Central memory CD8-positive, alpha-beta T cell (primary cell): ENCODE measurements around the gene PSG2.
"Not testable (repeated sequence)": the region's sequence is repeated elsewhere in the genome, so short reads cannot be mapped to it uniquely, and the experiment has no call there.

Experiments used
- ATAC-seq: fragments of 150-1000 bp; cut with Tn5 transposase; replicated peaks from 2 replicates; pipeline ENCODE4 v1.10.0; 2022; ENCODE audit warnings: mild to moderate bottlenecking, moderate FRiP score, moderate number of reproducible peaks; ENCODE audit not compliant: poor library complexity, severe bottlenecking; ENCODE audit errors: extremely low read depth
- DNase-seq, 2 donors: peaks; one replicate each; pipeline ENCODE4 v3.0.0; 2021; ENCODE audit warnings: low spot score in 2 of 2
- H3K27ac Mint-ChIP-seq: one replicate; pipeline ENCODE4 v1.8.0; 2022; ENCODE audit warnings: low read depth, mild to moderate bottlenecking, moderate library complexity, mixed read lengths
- H3K27me3 Mint-ChIP-seq: one replicate; pipeline ENCODE4 v1.8.0; 2022; ENCODE audit warnings: mixed read lengths
- H3K36me3 Mint-ChIP-seq: one replicate; pipeline ENCODE4 v1.8.0; 2022; ENCODE audit warnings: mild to moderate bottlenecking, moderate library complexity, mixed read lengths; ENCODE audit not compliant: insufficient read depth
- H3K4me1 Mint-ChIP-seq: one replicate; pipeline ENCODE4 v1.8.0; 2022; ENCODE audit warnings: mixed read lengths
- H3K4me3 Mint-ChIP-seq: one replicate; pipeline ENCODE4 v1.8.0; 2022; ENCODE audit warnings: mild to moderate bottlenecking, moderate library complexity, mixed read lengths
- H3K9me3 Mint-ChIP-seq: one replicate; pipeline ENCODE4 v1.8.0; 2022; ENCODE audit warnings: mixed read lengths

Gene PSG2

DNA sequence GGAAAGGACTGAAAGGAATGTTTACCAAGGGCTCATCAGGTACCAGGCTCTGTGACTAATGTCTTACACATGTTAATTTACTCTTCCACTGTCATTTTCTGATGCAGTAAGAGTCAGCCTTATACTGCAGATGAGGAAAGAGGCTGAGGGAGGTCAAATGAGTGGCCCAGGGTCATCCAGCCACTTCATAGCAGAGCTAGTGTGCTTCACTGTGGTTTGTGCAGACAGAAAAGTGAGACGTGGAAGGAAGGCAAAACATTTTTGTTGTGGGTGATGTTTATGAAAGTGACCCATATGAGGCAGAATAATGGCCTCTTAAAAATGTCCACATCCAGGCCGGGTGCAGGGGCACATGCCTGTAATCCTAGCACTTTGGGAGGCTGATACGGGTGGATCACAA, 22.2 kb downstream of the PSG2 start:
- not testable (repeated sequence) for H3K27ac Mint-ChIP-seq, DNase-seq, H3K36me3 Mint-ChIP-seq, ATAC-seq, H3K4me1 Mint-ChIP-seq, H3K4me3 Mint-ChIP-seq
- Mint-ChIP-seq H3K9me3 (peaks cover 13% of the 10 kb centered on the region), H3K27me3 (peaks cover 53% of the 10 kb centered on the region)

DNA sequence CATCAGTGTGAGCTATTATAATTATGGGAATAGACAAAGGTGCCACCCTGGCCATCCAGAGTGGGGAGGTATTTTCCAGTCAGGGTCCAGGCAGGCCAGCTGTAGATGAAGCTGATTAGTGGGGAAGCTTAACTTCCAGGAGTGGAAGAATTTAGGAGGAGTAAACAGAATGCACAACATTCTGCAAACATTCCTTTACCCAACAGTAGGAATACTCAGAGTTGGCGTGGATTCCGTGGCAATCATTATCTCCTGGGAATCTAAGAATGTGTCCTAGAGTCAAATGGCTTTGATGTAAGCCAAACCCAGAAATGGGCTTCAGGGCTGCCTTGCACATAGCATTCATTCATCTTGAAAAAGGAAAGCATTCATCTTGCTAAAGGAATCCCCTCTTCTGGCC, 23.0 kb downstream of the PSG2 start:
- not testable (repeated sequence) for ATAC-seq, H3K4me3 Mint-ChIP-seq, H3K4me1 Mint-ChIP-seq, H3K36me3 Mint-ChIP-seq, DNase-seq, H3K27ac Mint-ChIP-seq
- Mint-ChIP-seq H3K27me3 (peaks cover 53% of the 10 kb centered on the region), H3K9me3 (peaks cover 17% of the 10 kb centered on the region)

DNA sequence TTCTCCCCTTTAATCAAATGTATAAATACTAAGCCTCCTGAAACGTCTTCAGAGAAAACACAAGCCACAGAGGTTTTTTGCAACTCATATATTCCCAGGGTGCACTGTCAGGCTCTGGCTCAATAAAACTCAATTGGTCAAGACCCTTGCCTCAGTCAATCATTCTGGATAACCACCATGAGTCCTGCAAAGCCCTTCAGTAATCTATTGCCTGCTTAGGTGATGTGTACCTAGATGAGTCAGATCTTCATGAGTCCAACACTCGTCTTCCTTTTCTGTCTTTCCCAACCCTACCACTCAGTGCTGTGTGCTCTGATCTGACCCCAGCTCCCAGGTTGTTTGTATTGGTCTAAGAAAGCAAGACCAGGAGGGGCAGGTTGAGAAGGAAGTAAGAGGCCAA, 24.1 kb downstream of the PSG2 start:
- ATAC-seq, H3K4me1 Mint-ChIP-seq, DNase-seq: not testable (repeated sequence)

DNA sequence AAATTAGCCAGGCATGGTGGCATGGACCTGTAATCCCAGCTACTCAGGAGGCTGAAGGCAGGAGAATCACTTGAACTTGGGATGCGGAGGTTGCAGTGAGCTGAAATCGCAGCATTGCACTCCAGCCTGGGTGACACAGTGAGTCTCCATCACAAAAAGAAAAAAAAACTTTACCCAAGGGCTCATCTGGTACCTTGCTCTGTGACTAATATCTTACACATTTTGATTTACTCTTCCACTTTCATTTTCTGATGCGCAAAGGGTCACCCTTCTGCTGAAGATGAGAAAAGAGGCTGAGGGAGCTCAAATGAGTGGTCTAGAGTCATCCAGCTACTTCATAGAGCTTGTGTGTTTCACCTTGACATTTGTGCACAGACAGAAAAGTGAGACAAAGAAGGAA, 34.5 kb downstream of the PSG2 start:
- not testable (repeated sequence) for H3K9me3 Mint-ChIP-seq, H3K27ac Mint-ChIP-seq, DNase-seq, H3K4me3 Mint-ChIP-seq, H3K4me1 Mint-ChIP-seq, H3K36me3 Mint-ChIP-seq, ATAC-seq
- peaks cover 23% of the 10 kb centered on the region for H3K27me3 Mint-ChIP-seq

More for the DNA sequence above, 24.1 kb downstream of the PSG2 start:
- H3K4me3 Mint-ChIP-seq, H3K27ac Mint-ChIP-seq, H3K36me3 Mint-ChIP-seq: not testable (repeated sequence)
- Mint-ChIP-seq H3K9me3 (peaks cover 23% of the 10 kb centered on the region), H3K27me3 (peaks cover 53% of the 10 kb centered on the region)

DNA sequence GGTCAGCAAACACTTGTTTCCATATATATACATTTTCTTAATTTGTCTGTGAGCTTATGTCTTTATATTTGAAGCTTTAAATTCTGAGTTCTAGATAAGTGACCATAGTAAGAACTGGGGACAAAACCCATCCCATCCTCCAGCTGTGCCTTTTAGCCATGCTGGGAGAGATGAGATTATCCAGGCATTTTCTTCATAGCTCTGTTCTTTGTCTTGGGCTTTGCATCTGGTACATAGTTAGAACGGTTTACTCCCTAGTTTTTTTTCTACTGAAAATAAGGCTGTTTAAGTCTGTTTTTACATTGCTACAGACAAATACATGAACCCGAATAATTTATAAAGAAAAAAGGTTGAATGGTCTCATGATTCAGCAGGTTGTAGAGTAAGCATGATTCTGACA, 35.9 kb downstream of the PSG2 start:
- ATAC-seq, H3K27ac Mint-ChIP-seq, H3K4me1 Mint-ChIP-seq, DNase-seq, H3K9me3 Mint-ChIP-seq, H3K36me3 Mint-ChIP-seq, H3K4me3 Mint-ChIP-seq: not testable (repeated sequence)
- H3K27me3 Mint-ChIP-seq: peaks cover 36% of the 10 kb centered on the region

DNA sequence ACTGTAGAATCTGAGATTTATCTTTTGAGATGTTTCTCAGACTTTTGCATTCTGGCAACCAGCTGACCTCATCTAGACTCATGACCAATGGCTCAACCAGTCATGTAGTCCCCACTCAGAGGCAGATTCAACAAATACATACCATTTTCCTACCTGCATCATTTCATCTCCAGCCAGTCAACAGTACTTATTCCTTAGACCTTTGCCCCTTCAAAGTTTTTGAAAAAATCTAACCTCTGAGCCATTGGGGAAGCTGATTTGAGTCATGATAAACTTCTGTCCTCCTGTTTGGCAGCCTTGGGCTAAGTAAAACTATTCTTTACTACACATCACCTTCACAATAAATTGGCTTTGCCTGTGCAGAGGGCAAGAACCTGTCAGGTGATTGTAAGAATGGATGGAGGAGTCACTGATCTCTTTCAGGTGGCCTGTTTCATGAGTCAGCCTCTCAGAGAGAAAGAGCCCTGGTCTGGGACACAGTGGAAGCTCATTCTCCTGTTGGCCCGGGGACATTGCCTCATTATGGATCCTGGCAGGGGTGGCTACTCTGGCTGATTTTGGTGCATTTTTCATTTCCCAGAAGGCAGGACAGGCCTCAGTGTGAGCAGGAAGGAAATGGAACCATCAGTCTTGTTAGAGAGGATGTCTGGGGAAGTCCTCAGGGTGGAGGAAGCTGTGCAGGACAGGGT, 38.9 kb downstream of the PSG2 start:
- DNase-seq, H3K9me3 Mint-ChIP-seq, H3K4me3 Mint-ChIP-seq, H3K4me1 Mint-ChIP-seq, H3K36me3 Mint-ChIP-seq, H3K27ac Mint-ChIP-seq, ATAC-seq: not testable (repeated sequence)
- peaks cover 32% of the 10 kb centered on the region for H3K27me3 Mint-ChIP-seq

DNA sequence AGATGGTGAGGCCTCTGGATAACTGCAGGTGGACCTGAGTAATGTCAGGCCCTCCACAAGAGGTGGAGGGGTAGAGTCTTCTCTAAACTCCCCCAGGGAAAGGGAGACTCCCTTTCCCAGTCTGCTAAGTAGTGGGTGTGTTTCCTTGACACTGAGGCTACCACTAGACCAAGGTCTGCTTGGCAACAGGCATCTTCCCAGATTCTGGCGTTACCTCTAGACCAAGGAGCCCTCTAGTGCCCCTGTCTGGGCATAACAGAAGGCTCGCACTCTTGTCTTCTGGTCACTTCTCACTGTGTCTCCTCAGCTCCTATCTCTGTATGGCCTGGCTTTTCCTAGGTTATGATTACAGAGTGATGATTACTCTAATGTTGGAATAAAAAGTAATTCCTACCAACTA, 50.9 kb downstream of the PSG2 start:
- not testable (repeated sequence) for H3K4me3 Mint-ChIP-seq, H3K4me1 Mint-ChIP-seq, DNase-seq, H3K9me3 Mint-ChIP-seq, H3K27ac Mint-ChIP-seq, H3K36me3 Mint-ChIP-seq, ATAC-seq
- H3K27me3 Mint-ChIP-seq: peaks cover 82% of the 10 kb centered on the region

DNA sequence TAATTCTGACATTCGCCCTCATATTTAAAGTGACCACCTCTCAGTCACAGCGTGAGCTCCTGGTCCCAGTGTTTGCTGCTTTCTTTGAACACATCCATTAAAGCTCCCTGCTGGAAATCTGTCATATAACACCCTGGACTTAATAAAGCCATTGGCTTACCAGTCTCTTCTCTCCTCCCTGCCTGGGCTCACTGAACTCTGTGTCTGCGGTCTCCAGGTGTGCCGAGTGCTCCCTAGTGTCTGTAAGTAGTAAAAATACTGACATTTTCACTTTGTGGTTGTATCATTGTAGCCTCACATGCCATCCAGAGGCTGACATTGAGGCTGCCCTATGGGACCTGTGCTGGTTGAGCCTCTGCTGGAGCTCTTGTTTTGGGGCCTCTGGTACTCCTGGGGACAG, 53.6 kb downstream of the PSG2 start:
- DNase-seq: no peak
- no peak for ATAC-seq
- Mint-ChIP-seq H3K4me3 (no peak overlapping the region), H3K27me3 (peaks cover 66% of the 10 kb centered on the region), H3K36me3 (no peaks in the 10 kb centered on the region), H3K4me1 (no peaks in the 10 kb centered on the region), H3K9me3 (no peaks in the 10 kb centered on the region), H3K27ac (no peak overlapping the region)

DNA sequence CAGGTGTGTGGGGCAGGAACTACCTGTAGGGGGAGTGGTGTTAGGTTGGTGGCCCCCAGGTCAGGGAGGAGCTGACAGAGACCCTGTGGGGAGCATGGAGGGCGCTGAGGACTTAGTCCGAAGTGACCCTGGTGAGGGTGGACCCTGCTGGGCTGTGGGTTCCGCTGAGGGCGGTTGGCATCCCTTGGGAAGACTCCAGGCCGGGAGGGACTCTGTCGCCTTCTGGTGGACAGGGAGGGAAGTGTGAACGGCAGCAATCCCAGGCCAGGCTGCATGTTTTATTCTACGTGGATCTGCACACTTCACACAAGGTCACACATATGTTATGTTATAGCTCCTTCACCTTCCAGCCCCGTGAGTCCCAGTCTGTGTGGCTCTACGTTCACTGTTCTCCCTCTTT, 54.5 kb downstream of the PSG2 start:
- H3K27ac Mint-ChIP-seq, H3K36me3 Mint-ChIP-seq, H3K4me3 Mint-ChIP-seq, H3K9me3 Mint-ChIP-seq, H3K4me1 Mint-ChIP-seq, ATAC-seq, DNase-seq: not testable (repeated sequence)
- H3K27me3 Mint-ChIP-seq: peaks cover 64% of the 10 kb centered on the region

DNA sequence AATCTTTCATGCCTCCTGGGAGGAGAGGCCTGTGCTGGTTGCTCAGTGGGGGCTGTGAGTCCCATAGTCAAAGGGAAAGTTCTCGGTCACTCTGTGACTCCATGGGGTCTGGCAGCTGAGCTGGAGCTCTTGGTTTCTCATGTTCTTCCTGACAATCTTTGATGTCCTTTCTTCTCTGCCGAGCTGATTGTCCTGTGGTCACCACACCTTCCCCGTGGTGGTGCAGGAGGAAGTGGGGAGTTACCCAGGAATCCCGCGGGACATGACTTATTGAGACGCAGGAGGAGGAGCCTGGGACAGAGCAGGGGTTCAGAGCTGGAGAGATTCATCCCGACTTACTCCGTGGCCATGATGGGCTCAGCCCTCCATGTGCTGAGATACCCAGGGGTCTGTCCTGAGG, 55.4 kb downstream of the PSG2 start:
- not testable (repeated sequence) for H3K9me3 Mint-ChIP-seq, ATAC-seq, DNase-seq, H3K36me3 Mint-ChIP-seq, H3K4me3 Mint-ChIP-seq, H3K27ac Mint-ChIP-seq, H3K4me1 Mint-ChIP-seq
- H3K27me3 Mint-ChIP-seq: peaks cover 55% of the 10 kb centered on the region

DNA sequence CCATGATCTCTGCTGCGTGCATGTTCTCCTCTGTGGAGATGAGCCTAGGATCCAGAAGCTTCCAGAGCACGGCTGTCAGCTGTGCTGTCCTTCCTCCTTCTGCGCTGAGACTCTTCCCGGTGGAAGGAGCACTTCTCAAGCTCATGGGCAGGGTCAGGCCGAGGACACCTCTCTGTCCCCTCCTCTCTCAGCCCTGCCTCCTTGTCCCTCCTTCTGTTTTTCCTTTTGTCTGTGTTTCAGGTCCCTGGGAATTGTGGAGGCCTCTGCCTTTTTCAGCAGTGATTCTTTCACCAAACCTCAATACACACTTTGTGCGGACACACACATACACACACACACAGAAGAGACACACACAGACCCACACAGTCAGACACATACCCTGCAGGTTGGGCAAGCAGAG, 56.1 kb downstream of the PSG2 start, which contains the start of gene PSG11:
Gene PSG11, minus strand, starts transcription at position 101 of the 400 bp plus-strand sequence. Its CDS starts 97 bp downstream, at position 4.
- not testable (repeated sequence) for H3K36me3 Mint-ChIP-seq, DNase-seq, H3K4me3 Mint-ChIP-seq, H3K9me3 Mint-ChIP-seq, H3K27ac Mint-ChIP-seq, H3K4me1 Mint-ChIP-seq, ATAC-seq
- peaks cover 48% of the 10 kb centered on the region for H3K27me3 Mint-ChIP-seq

DNA sequence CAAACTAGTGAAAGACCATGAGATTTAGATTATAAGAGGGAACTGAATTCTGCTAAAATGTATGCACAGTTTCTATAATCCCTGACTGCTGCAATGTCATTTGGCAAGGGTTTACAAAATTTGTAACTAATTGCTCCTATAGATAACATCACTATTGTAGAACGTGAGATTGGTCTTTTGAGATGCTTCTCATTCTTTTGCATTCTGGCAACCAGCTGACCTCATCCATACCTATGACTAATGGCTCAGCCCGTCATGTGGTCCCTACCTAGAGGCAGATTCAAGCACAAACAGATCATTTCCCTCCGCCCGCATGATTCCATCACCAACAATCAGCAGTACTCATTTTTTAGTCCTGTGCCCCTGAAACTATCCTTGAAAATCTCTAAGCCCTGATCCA, 60.4 kb downstream of the PSG2 start:
- not testable (repeated sequence) for DNase-seq, H3K9me3 Mint-ChIP-seq

DNA sequence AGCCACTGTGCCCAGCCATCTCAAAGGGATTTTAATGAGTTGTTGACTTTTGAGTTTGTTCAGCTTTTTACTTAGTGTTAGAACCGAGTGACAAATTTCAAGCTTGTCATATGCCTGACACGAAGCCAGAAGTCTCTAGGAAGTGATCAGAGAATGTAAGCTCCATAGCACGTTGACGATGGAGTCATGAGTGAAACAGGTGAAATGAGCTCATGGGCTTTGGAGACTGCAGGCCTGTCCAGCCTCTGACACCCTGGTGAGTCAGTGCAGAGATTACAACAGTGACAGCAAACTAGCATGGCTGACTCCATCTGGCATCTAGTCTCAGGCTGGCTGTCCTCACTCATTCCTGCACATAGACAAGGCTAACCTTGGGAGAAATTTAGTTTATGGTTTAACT, 60.9 kb downstream of the PSG2 start:
- not testable (repeated sequence) for H3K4me1 Mint-ChIP-seq, H3K36me3 Mint-ChIP-seq, DNase-seq, H3K9me3 Mint-ChIP-seq, H3K4me3 Mint-ChIP-seq, H3K27ac Mint-ChIP-seq, ATAC-seq
- H3K27me3 Mint-ChIP-seq: peaks cover 19% of the 10 kb centered on the region

More for the DNA sequence above, 60.4 kb downstream of the PSG2 start:
- not testable (repeated sequence) for H3K4me1 Mint-ChIP-seq, ATAC-seq, H3K4me3 Mint-ChIP-seq, H3K36me3 Mint-ChIP-seq, H3K27ac Mint-ChIP-seq
- peaks cover 24% of the 10 kb centered on the region for H3K27me3 Mint-ChIP-seq
